Lower leg skin (tissue), 3 donors: ENCODE measurements around the gene FCN3.

ENCODE experiments used
- POLR2A ChIP-seq, 2 donors: fragments of 450-650 bp; IDR thresholded peaks; one replicate each; pipeline ENCODE4 v1.6.1; 2016 to 2017; ENCODE audit warnings: antibody characterized with exemption in 2 of 2, mild to moderate bottlenecking in 1 of 2, moderate library complexity in 1 of 2
- TF ChIP-seq, protein P1 (sequence below), 3 donors: fragments of 450-650 bp; IDR thresholded peaks; one replicate each; pipeline ENCODE4 v1.5.1; 2016; ENCODE audit warnings: antibody characterized with exemption in 3 of 3, mild to moderate bottlenecking in 3 of 3, moderate library complexity in 2 of 3

DNA sequence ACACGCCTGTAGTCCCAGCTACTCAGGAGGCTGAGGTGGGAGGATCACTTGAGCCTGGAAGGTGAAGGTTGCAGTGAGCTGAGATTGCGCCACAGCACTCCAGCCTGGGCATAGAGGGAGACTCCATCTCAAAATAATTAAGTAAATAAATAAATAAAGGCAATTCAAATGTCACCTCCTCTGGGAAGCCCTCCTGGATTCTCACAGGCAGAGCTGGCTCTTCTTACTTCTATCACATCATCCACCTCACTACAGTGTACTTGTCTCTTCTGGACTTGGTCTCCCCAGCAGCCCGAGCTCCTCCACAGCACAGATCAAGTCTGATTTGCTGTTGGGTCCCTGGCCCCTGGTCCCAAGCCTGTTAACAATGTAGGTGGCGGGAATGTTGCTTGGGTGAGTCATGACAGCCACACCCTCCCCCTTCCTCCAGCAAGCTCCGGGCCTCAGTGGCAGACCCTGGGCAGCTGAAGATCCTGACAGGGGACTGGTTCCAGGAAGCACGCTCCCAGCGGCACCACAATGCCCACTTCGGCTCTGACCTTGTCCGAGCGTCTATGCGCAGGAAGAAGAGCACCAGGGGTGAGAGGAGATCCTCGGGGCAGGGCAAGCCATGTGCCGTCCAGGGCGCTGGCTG lies 27.5 kb downstream of the FCN3 start:
- TF ChIP-seq, protein P1, sequence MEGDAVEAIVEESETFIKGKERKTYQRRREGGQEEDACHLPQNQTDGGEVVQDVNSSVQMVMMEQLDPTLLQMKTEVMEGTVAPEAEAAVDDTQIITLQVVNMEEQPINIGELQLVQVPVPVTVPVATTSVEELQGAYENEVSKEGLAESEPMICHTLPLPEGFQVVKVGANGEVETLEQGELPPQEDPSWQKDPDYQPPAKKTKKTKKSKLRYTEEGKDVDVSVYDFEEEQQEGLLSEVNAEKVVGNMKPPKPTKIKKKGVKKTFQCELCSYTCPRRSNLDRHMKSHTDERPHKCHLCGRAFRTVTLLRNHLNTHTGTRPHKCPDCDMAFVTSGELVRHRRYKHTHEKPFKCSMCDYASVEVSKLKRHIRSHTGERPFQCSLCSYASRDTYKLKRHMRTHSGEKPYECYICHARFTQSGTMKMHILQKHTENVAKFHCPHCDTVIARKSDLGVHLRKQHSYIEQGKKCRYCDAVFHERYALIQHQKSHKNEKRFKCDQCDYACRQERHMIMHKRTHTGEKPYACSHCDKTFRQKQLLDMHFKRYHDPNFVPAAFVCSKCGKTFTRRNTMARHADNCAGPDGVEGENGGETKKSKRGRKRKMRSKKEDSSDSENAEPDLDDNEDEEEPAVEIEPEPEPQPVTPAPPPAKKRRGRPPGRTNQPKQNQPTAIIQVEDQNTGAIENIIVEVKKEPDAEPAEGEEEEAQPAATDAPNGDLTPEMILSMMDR (IDR thresholded peaks at IDR 0.05) = no peak
- no peak for TF ChIP-seq POLR2A (IDR thresholded peaks at IDR 0.05)
